Measurements from ENCODE around the gene STAB1.

DNA sequence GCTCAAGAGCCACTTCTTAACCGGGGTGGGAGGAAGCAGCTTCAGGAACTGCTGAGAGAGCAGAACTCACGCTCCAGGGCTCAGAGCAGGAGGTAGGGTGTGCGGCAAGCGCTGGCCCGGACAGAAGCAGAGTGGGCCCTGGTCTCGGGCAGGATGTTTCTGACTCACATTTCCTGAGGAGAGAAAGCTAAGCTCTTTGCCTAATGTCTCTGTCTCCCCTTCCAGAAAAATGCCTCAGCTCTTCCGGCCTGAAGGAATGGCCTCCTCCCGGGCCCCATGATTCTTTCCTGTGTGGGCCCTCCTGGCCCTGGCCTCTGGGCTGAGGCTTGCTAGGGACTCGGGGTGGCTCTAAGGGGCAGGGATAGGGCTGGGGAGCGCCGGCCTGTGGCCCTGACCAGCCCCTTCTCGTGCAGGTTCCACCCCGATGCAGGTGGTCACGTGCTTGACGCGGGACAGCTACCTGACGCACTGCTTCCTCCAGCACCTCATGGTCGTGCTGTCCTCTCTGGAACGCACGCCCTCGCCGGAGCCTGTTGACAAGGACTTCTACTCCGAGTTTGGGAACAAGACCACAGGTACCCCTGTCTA is 4.1 kb upstream of the STAB1 start:
- no peak for TF ChIP-seq POLR2A (IDR thresholded peaks at IDR 0.05; ENCODE audit: low read length)
- TF ChIP-seq GATA1 (IDR thresholded peaks at IDR 0.05; ENCODE audit: low read depth, low read length), result no peak

Data from erythroblast (primary cell).